GM12865 (cell line): ENCODE measurements around the gene SAMHD1.

Source experiments
- DNase-seq: peaks from one replicate; pipeline ENCODE4 v3.0.0; 2010; ENCODE audit warnings: low read depth
- H3K4me3 ChIP-seq: 2 replicates; pipeline ENCODE4 v1.5.1; 2011; ENCODE audit warnings: mild to moderate bottlenecking, low read depth, low read length, control low read depth
- TF ChIP-seq, protein P1 (sequence below): IDR thresholded peaks from 2 replicates; pipeline ENCODE4 v1.5.1; 2011; ENCODE audit warnings: low read length, control low read depth, low read depth, inconsistent platforms; ENCODE audit not compliant: insufficient read depth; ENCODE audit errors: missing control alignments

The SAMHD1 gene

DNA sequence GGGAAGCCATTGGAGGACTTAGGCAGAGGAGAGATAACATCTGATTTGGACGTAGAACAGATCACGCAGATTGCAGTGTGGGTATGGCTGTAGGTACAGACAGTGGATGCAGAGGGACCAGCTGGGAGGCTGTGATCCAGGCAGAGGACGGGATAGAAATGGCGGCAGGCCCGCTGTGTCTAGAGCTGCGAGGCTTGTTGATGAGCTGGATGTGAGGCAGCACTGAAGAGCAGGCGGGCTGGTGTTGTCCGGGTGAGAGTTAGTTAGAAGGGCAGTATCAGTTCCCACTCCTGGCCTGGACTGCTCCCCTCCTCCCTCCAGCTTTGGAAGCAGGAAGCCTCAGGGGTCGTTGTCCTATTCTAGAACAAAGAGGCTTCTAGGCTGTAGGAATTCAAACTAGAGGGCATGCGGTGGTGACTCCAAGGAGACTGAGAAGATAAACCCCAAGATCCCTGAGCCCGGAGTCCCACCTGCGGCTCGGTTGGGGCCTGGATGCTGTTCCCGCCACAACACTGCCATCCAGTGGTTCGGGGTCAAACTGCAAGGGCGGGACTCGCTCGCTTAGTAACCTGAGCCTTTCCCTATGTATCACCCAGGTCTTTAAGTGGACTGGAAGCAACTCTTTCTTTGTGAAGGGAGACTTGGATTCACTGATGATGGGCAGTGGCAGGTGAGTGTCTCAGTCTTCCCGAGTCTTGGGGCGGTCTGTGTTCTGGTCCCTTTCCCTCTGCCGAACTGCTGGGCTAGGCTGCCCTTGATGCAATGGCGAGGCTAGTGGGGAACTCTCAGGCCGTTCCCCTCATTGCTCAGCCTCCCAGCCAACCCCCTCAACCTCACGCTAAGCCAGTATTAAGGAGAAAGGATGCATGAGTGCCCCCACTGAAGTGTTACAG lies 64.4 kb downstream of the SAMHD1 start:
- H3K4me3 ChIP-seq, result no peak overlapping the region
- peak; percentile 86 for DNase-seq
- TF ChIP-seq, protein P1, sequence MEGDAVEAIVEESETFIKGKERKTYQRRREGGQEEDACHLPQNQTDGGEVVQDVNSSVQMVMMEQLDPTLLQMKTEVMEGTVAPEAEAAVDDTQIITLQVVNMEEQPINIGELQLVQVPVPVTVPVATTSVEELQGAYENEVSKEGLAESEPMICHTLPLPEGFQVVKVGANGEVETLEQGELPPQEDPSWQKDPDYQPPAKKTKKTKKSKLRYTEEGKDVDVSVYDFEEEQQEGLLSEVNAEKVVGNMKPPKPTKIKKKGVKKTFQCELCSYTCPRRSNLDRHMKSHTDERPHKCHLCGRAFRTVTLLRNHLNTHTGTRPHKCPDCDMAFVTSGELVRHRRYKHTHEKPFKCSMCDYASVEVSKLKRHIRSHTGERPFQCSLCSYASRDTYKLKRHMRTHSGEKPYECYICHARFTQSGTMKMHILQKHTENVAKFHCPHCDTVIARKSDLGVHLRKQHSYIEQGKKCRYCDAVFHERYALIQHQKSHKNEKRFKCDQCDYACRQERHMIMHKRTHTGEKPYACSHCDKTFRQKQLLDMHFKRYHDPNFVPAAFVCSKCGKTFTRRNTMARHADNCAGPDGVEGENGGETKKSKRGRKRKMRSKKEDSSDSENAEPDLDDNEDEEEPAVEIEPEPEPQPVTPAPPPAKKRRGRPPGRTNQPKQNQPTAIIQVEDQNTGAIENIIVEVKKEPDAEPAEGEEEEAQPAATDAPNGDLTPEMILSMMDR, result peak; percentile 98

DNA sequence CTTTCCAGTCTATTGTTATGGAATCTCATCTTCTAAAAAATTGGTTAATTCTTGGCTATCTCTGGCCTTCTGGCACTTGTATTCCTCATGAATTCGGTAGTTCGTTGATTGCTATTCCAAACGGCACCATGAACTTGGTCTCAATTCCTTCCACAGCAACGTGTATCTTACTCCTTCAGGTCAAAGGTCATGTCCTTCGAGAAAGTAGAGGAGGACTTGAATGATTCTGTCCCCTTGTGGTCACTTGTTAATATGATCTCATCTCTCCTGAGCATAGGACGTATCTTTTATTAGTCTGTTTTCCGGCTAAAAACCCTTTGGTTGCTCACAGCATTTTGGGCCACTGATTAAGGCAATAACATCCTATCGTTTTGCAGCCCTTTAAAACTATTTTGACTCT lies 66.2 kb downstream of the SAMHD1 start:
- DNase-seq, result no peak
- no peak overlapping the region for H3K4me3 ChIP-seq
- TF ChIP-seq, protein P1, result no peak

DNA sequence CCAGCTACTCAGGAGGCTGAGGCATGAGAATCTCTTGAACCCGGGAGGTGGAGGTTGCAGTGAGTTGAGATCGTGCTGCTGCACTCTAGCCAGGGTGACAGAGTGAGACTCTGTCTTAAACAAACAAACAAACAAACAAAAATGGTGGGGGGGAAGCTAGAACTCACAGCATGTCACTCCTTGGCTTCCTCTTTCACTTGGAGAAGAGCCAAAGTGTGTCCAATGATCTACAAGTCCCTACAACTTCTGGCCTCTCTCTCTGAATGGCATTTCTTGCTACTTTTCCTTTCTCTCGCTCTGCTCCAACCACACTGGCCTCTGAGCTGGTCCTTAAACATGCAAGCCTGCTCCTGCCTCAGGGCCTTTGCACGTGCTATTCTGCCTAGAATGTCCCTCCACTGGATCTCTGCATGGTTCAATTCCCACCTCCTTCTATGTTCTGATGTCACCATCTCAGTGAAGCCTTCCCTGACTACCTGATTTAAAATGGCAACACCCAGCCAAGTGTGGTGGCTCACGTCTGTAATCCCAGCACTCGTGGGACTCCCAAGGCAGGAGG lies 67.5 kb downstream of the SAMHD1 start:
- DNase-seq, result no peak
- no peak overlapping the region for H3K4me3 ChIP-seq
- TF ChIP-seq, protein P1, result no peak

DNA sequence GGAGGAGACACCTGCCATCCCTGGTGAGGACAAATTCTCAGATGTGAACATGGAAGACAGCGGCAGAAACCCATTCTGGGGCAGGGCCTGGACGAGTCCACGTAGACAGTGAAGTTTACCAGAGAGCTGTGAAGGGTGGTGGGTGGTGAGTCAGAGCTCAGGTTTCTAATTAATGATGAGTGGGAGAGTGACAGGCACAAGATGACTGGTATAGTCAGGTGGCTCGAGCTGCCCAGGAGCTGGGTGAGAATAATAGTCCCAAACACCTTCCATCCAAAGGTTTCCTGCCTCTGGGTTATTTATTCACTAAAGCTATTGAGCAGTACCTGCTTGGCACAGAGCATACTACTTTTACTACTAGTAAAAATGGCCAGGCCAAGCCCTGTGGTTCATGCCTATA lies 69.6 kb downstream of the SAMHD1 start:
- DNase-seq, result no peak
- TF ChIP-seq, protein P1, result no peak
- no peak overlapping the region for H3K4me3 ChIP-seq

DNA sequence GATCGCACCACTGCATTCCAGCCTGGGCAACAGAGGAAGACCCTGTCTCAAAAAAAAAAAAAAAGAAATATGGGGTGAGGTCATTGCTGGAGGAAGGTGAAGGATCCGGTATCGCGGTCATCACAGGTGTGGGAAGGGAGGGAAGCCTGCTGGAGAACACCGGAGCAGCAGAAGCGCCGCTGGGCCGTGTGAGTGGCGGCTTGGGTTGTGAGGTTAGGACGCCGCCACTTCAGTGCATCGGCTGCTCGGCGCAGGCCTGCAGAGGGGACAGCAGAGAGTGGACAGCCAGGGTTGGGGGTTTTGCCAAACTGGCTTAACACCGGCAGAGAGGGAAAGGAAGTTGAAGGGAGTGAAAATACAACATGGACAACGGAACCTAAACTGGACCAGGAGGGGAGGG lies 70.2 kb downstream of the SAMHD1 start:
- TF ChIP-seq, protein P1, result no peak
- H3K4me3 ChIP-seq, result no peak overlapping the region
- no peak for DNase-seq

GRCh38 chr20:36880741-36881250 lies 70.7 kb downstream of the SAMHD1 start:
- no peak for DNase-seq
- no peak overlapping the region for H3K4me3 ChIP-seq
- TF ChIP-seq, protein P1, result no peak

- H3K4me3 ChIP-seq, result no peak overlapping the region
- DNase-seq, result no peak
- TF ChIP-seq, protein P1, result no peak
Measured at GRCh38 chr20:36878941-36879340, 72.6 kb downstream of the SAMHD1 start.
